ENCODE measurements around the gene KNTC1. TPM values are rescaled to one million over a fixed set of nuclear protein-coding genes. Genes with fewer than 3 reads are reported as not detected.
"Not testable (repeated sequence)": the region's sequence is repeated elsewhere in the genome, so short reads cannot be mapped to it uniquely, and the experiment has no call there.

KNTC1 gene
- total and polyA plus RNA-seq, 4 donors = 15.0 to 27.9 (median 25.5) TPM

DNA sequence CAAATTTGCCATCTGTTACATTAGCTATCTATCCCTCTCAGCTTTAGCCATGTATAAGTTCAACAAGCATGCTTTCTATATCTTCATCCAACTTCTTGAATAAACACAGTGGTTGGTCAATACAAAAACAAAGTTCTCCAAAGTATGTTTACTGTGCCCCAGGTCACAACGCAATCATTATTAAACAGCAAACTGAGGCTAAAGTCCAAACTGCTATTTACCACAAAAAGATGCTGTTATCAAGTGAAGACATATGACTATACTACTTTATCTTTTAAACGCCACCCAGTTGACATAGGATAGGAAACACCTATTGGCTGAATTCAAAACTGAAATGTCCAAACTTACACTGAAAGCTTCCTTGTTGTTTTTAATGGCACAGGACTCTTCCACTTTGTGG, 38.0 kb upstream of the KNTC1 start:
- no peak for DNase-seq (ENCODE audit: low read depth in 4 of 6, low spot score in 6 of 6)
- Histone ChIP-seq H3K36me3 (ENCODE audit: control insufficient read depth, insufficient read depth, low read length) (peaks cover 62% of the 10 kb centered on the region), H3K4me3 (ENCODE audit: low read depth, low read length) (no peak overlapping the region), H3K4me1 (ENCODE audit: control insufficient read depth, insufficient read depth, low read length) (no peaks in the 10 kb centered on the region), H3K9me3 (ENCODE audit: control insufficient read depth, insufficient read depth, low read length) (no peaks in the 10 kb centered on the region), H3K27me3 (ENCODE audit: control insufficient read depth, insufficient read depth, low read length) (no peaks in the 10 kb centered on the region), H3K27ac (ENCODE audit: low read depth, low read length) (no peak overlapping the region)
- 100% methylated on average over 1 of the region's 2 CpGs for WGBS (ENCODE audit: insufficient coverage)

DNA sequence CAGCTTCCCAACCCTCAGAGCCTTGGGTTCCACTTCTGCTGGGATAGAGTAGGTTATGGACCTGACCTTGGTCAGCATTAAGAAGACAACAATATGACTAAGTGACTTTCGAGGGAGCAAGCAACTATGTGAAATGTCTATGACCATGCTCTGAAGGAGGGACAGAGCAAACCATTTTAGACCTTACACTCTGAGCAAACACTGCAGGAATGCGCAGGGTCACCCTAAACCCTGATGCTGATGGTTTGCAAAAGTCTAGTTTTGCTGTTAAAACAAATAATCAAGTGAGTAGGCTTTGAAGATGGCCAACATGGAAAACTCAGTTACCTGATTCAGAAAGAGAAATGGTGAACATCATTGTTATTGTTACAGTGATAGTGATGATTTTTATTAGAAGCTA, 35.1 kb upstream of the KNTC1 start:
- no peaks in the 10 kb centered on the region for H3K4me1 ChIP-seq (ENCODE audit: control insufficient read depth, insufficient read depth, low read length)
- no peaks in the 10 kb centered on the region for H3K9me3 ChIP-seq (ENCODE audit: control insufficient read depth, insufficient read depth, low read length)
- no peak overlapping the region for H3K27ac ChIP-seq (ENCODE audit: low read depth, low read length)
- WGBS (ENCODE audit: insufficient coverage) = 100% methylated on average over 1 of the region's 2 CpGs
- peaks cover 48% of the 10 kb centered on the region for H3K36me3 ChIP-seq (ENCODE audit: control insufficient read depth, insufficient read depth, low read length)
- no peaks in the 10 kb centered on the region for H3K27me3 ChIP-seq (ENCODE audit: control insufficient read depth, insufficient read depth, low read length)
- H3K4me3 ChIP-seq (ENCODE audit: low read depth, low read length) = no peak overlapping the region
- DNase-seq (ENCODE audit: low read depth in 4 of 6, low spot score in 6 of 6) = no peak

DNA sequence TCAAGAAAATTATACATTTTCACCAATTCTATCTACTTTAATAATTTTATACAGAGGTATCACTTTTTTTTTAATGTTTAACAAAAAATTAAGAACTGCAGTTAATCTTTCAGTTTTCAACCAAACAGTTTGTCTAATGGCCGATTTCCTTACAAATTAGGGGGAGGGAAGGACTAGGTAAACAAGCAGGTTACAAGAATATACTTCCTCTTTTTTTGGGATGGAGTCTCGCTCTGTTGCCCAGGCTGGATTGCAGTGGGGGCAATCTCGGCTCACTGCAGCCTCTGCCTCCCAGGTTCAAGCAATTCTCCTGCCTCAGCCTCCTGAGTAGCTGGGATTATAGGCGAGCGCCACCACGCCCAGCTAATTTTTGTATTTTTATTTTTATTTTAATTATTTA, 33.8 kb upstream of the KNTC1 start:
- H3K4me3 ChIP-seq (ENCODE audit: low read depth, low read length); H3K27ac ChIP-seq (ENCODE audit: low read depth, low read length); H3K27me3 ChIP-seq (ENCODE audit: control insufficient read depth, insufficient read depth, low read length); DNase-seq (ENCODE audit: low read depth in 4 of 6, low spot score in 6 of 6); H3K9me3 ChIP-seq (ENCODE audit: control insufficient read depth, insufficient read depth, low read length); H3K4me1 ChIP-seq (ENCODE audit: control insufficient read depth, insufficient read depth, low read length): not testable (repeated sequence)
- WGBS (ENCODE audit: insufficient coverage) = 100% methylated on average over 2 of the region's 6 CpGs
- H3K36me3 ChIP-seq (ENCODE audit: control insufficient read depth, insufficient read depth, low read length) = peaks cover 48% of the 10 kb centered on the region

DNA sequence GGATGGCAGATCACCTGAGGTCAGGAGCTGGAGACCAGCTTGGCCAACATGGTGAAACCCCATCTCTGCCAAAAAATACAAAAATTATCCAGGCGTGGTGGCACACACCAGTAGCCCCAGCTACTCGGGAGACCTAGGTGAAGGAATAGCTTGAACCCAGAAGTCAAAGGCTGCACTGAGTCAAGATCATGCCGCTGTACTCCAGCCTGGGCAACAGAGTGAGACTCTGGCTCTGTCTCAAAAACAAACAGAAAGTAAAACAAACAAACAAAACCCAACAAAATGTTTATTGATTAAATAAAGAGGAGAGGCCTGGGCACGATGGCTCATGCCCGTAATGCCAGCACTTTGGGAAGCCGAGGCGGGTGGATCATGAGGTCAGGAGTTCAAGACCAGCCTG, 31.8 kb upstream of the KNTC1 start:
- H3K27me3 ChIP-seq (ENCODE audit: control insufficient read depth, insufficient read depth, low read length) = no peaks in the 10 kb centered on the region
- H3K4me3 ChIP-seq (ENCODE audit: low read depth, low read length) = no peak overlapping the region
- no peak overlapping the region for H3K27ac ChIP-seq (ENCODE audit: low read depth, low read length)
- WGBS (ENCODE audit: insufficient coverage) = 100% methylated on average over 2 of the region's 7 CpGs
- H3K36me3 ChIP-seq (ENCODE audit: control insufficient read depth, insufficient read depth, low read length) = peaks cover 38% of the 10 kb centered on the region
- H3K9me3 ChIP-seq (ENCODE audit: control insufficient read depth, insufficient read depth, low read length) = no peaks in the 10 kb centered on the region
- DNase-seq (ENCODE audit: low read depth in 4 of 6, low spot score in 6 of 6) = no peak
- peaks cover 10% of the 10 kb centered on the region for H3K4me1 ChIP-seq (ENCODE audit: control insufficient read depth, insufficient read depth, low read length)

DNA sequence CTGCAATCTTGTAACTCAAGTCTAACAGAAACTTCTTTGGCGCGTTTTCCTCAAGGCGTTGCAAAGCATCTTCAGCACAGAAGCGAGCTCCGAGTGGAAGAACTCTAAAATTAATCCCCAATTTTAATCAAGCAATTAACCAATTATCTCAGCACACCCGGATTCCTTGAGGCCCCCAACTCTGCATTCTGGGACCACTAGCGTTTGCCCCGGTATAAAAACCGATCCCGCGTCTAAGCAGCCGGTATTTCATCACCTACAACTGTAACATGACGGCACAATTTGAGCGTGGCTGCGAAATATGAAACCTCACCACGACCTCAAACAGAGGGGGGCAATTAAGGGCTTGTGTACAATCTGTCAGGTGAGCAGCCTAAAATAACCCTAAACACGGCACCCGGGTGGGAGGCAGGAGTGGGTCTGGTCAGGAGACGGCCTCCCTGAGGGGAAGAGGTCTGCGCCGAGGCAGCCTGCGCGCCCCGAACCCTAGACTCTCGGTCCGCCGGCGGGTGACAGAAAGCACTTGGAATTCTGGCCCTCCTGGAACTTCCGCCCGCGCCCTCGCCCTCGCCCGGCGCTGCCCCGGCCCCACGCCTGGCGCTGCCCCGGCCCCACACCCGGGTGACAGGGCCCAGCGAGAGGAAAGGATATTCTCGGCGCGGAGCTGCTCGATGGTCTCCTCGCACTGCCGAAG, 26.9 kb upstream of the KNTC1 start:
- Histone ChIP-seq H3K4me3 (ENCODE audit: low read depth, low read length) (peak overlapping the region; percentile 85), H3K4me1 (ENCODE audit: control insufficient read depth, insufficient read depth, low read length) (peaks cover 15% of the 10 kb centered on the region), H3K27me3 (ENCODE audit: control insufficient read depth, insufficient read depth, low read length) (no peaks in the 10 kb centered on the region), H3K9me3 (ENCODE audit: control insufficient read depth, insufficient read depth, low read length) (no peaks in the 10 kb centered on the region), H3K36me3 (ENCODE audit: control insufficient read depth, insufficient read depth, low read length) (peaks cover 31% of the 10 kb centered on the region), H3K27ac (ENCODE audit: low read depth, low read length) (peak overlapping the region; percentile 97)
- DNase-seq (ENCODE audit: low read depth in 4 of 6, low spot score in 6 of 6) = peak in 4 of 6 donors; percentile 10 to 68 (median 23)
- WGBS (ENCODE audit: insufficient coverage) = under 1% methylated on average over 43 of the region's 47 CpGs

DNA sequence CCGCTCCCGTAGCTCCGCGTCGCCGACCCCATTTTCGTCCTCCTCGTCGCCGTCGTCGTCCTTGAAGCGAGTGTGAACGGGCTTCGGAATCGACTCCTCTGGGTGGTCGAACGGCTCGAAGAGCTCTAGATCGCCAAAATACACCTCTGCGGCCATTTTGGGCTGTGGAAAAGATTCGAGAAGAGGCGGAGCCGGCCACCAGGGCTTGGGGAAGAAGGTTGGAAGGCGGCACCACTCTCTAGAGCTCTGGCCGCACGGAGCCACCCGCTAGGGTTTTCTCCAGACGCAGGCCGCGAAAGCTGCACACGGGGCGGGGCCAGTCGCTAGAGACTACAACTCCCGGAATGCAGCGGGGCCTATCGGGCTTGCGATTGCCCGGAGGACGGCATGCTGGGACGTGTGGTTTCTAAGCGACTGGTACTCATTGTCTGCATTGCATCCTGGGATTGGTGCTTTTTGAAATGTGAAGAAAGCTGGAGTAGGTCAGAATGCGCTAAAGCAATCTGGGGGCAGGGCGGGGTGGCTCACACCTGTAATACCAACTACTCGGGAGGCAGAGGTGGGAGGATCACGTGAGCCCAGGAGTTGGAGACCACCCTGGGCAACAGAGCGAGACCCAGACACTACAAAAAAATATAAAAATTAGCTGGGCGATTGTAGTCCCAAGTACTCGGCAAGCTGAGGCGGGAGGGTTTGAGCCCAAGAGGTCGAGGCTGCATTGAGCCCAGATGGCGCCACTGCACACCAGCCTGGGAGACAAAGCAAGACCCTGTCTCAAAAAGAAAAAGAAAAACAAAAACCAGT, 26.2 kb upstream of the KNTC1 start, which contains the start of gene ZCCHC8:
Gene ZCCHC8 (minus strand): TSS at position 248 of the 804 bp plus-strand sequence. CDS start 92 bp downstream, at position 156.
- H3K27me3 ChIP-seq (ENCODE audit: control insufficient read depth, insufficient read depth, low read length) = no peaks in the 10 kb centered on the region
- peak within 1 kb of the TSS; percentile 85 for H3K4me3 ChIP-seq (ENCODE audit: low read depth, low read length)
- H3K36me3 ChIP-seq (ENCODE audit: control insufficient read depth, insufficient read depth, low read length) = peaks cover 35% of the 10 kb centered on the region
- peak within 1 kb of the TSS; percentile 97 for H3K27ac ChIP-seq (ENCODE audit: low read depth, low read length)
- peak; percentile 90 to 99 (median 96) for DNase-seq (ENCODE audit: low read depth in 4 of 6, low spot score in 6 of 6)
- H3K4me1 ChIP-seq (ENCODE audit: control insufficient read depth, insufficient read depth, low read length) = peaks cover 15% of the 10 kb centered on the region
- no peaks in the 10 kb centered on the region for H3K9me3 ChIP-seq (ENCODE audit: control insufficient read depth, insufficient read depth, low read length)
- under 1% methylated on average over 51 of the region's 52 CpGs for WGBS (ENCODE audit: insufficient coverage)

DNA sequence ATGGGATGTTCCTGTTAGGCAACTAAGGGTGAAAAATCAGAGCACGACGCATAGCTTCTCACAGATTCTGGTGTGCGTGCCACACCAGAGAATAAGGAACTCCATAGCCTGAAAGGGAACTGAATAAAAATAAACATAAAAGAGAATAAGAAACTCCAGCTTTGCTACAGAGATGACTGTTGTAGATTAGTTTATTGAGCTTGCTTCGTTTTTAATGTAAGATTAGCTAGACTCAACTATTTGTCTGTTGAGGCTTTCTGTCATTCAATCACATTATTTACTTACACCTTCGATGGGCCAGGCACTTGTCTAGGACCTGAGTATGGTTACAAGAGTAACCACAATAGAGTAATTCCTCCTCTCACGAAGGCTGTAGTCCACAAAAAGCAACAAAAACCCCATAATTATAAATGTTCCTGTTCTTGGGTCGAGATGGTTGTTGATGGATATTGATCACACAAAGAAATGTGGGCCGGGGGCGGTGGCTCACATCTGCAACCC, 25.5 kb upstream of the KNTC1 start:
- no peak for DNase-seq (ENCODE audit: low read depth in 4 of 6, low spot score in 6 of 6)
- Histone ChIP-seq H3K4me1 (ENCODE audit: control insufficient read depth, insufficient read depth, low read length) (peaks cover 15% of the 10 kb centered on the region), H3K36me3 (ENCODE audit: control insufficient read depth, insufficient read depth, low read length) (peaks cover 41% of the 10 kb centered on the region), H3K9me3 (ENCODE audit: control insufficient read depth, insufficient read depth, low read length) (no peaks in the 10 kb centered on the region), H3K27me3 (ENCODE audit: control insufficient read depth, insufficient read depth, low read length) (no peaks in the 10 kb centered on the region), H3K4me3 (ENCODE audit: low read depth, low read length) (peak overlapping the region; percentile 85), H3K27ac (ENCODE audit: low read depth, low read length) (peak overlapping the region; percentile 97)
- WGBS (ENCODE audit: insufficient coverage) = 100% methylated on average over 1 of the region's 9 CpGs

DNA sequence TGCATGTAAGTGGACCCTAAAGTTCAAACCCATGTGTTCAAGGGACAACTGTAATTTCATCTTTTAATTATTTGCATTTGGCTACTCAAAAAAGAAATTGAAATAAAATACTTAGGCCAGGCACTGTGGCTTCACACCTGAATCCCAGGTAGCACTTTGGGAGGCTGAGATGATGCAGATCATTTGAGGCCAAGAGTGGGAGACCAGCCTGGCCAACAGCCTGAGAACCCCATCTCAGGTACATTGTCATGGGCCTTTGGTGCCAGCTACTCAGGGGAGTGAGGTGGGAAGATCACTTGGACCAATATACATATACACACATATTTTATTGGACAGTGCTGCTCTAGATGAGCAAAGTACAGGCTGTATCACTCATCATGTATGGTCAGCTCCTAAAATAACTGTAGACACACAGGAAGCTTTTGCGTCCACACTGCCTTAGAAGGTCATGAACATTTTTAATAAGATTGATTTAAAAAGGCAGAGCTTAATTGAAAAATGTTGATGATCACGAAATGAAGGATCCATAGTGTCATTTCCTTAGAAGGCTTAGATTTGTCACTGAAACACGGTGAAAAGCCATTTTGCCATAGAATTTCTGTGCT, 23.8 kb upstream of the KNTC1 start:
- Histone ChIP-seq H3K27ac (ENCODE audit: low read depth, low read length) (no peak overlapping the region), H3K27me3 (ENCODE audit: control insufficient read depth, insufficient read depth, low read length) (no peaks in the 10 kb centered on the region), H3K36me3 (ENCODE audit: control insufficient read depth, insufficient read depth, low read length) (peaks cover 52% of the 10 kb centered on the region)

DNA sequence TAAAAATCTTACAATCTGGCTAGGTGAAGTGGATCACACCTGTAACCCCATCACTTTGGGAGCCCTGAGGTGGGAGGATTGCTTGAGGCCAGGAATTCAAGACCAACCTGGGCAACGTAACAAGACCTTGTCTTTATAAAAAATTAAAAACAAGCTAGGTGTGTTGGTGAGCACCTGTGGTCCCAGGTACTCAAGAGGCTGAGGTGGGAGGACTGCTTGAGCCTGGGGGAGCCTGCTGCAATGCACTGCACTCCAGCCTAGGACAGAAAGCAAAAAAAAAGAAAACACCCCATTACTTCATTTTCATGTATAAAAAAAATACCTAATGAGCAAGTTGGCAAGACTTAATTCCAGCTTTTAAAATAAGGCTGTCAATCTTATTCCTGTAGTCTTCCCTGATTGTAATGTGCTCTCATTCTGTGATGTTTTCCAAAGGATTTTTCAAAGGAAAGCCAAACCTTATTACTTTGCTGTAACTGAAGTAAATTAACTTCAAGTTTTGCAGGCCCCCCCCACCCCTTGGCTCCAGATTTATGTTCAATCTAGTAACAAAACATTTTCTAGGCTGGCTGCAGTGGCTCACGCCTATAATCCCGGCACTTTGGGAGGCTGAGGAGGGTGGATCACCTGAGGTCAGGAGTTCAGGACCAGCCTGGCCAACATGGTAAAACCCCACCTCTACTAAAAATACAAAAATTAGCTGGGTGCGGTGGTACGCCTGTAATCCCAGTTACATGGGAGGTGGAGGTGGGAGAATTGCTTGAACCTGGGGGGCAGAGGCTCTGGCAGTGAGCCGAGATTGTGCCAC, 23.1 kb upstream of the KNTC1 start:
- H3K9me3 ChIP-seq (ENCODE audit: control insufficient read depth, insufficient read depth, low read length) = no peaks in the 10 kb centered on the region
- H3K27me3 ChIP-seq (ENCODE audit: control insufficient read depth, insufficient read depth, low read length) = no peaks in the 10 kb centered on the region
- no peak overlapping the region for H3K4me3 ChIP-seq (ENCODE audit: low read depth, low read length)
- no peak overlapping the region for H3K27ac ChIP-seq (ENCODE audit: low read depth, low read length)
- 83% methylated on average over 2 of the region's 6 CpGs for WGBS (ENCODE audit: insufficient coverage)
- DNase-seq (ENCODE audit: low read depth in 4 of 6, low spot score in 6 of 6) = no peak
- peaks cover 12% of the 10 kb centered on the region for H3K4me1 ChIP-seq (ENCODE audit: control insufficient read depth, insufficient read depth, low read length)
- peaks cover 59% of the 10 kb centered on the region for H3K36me3 ChIP-seq (ENCODE audit: control insufficient read depth, insufficient read depth, low read length)

More for the DNA sequence above, 23.8 kb upstream of the KNTC1 start:
- WGBS (ENCODE audit: insufficient coverage) = 100% methylated on average over 1 of the region's 3 CpGs
- no peak for DNase-seq (ENCODE audit: low read depth in 4 of 6, low spot score in 6 of 6)
- H3K4me3 ChIP-seq (ENCODE audit: low read depth, low read length) = no peak overlapping the region
- H3K4me1 ChIP-seq (ENCODE audit: control insufficient read depth, insufficient read depth, low read length) = peaks cover 13% of the 10 kb centered on the region
- no peaks in the 10 kb centered on the region for H3K9me3 ChIP-seq (ENCODE audit: control insufficient read depth, insufficient read depth, low read length)
